Ovary (tissue), 9 donors: ENCODE measurements around the gene MYL2. TPM values are rescaled to one million over a fixed set of nuclear protein-coding genes. Genes with fewer than 3 reads are reported as not detected.

Source experiments
- DNase-seq, 5 donors: peaks; one replicate each; pipeline ENCODE4 v3.0.0-alpha.2; 2019 to 2020
- H3K27ac ChIP-seq, 2 donors: fragments of 200-600 bp; one replicate each; pipeline versions ENCODE4 v1.5.1 to v1.8.0; 2019 to 2022
- H3K27me3 ChIP-seq: fragments of 200-600 bp; one replicate; pipeline ENCODE4 v1.8.0; 2022
- H3K36me3 ChIP-seq: fragments of 200-600 bp; sonication (generic); one replicate; pipeline ENCODE4 v1.5.1; 2019
- H3K4me1 ChIP-seq: one replicate; pipeline ENCODE4 v1.8.1; 2013; ENCODE audit warnings: mild to moderate bottlenecking, moderate library complexity; ENCODE audit not compliant: insufficient read depth
- H3K4me3 ChIP-seq: fragments of 200-600 bp; sonication (generic); one replicate; pipeline ENCODE4 v1.5.1; 2017
- H3K9me3 ChIP-seq, 2 donors: fragments of 200-600 bp in 1 of 2; sonication (generic) in 1 of 2; one replicate each; pipeline versions ENCODE4 v1.5.1 to v1.8.1; 2013 to 2019; ENCODE audit warnings: mild to moderate bottlenecking in 1 of 2, moderate library complexity in 1 of 2
- EP300 ChIP-seq: sonication (generic); formaldehyde crosslinking; IDR thresholded peaks from one replicate; pipeline ENCODE4 v1.6.1; 2017; ENCODE audit warnings: antibody characterized with exemption
- POLR2A ChIP-seq: fragments of 450-650 bp; IDR thresholded peaks from one replicate; pipeline ENCODE4 v1.6.1; 2017; ENCODE audit warnings: antibody characterized with exemption, mild to moderate bottlenecking, moderate library complexity
- WGBS, 3 donors: extraction: QIAGEN DNeasy Blood & Tissue Kit in 1 of 3; methylation state at CpG; one replicate each; pipeline versions ENCODE4 v1.1.5 to v1.1.7; 2013 to 2017; 5-methylcytosine and 5-hydroxymethylcytosine counted together
- intact Hi-C, 4 donors: fragments of 100-400 bp; cut with DNase I; formaldehyde crosslinking; loops; one replicate each; pipeline versions ENCODE4 v1.11.0 to v1.15.1; 2022 to 2023
- polyA plus RNA-seq, 2 donors: library from polyadenylated mRNA; stranded (reverse); fragments of 200-250 nt in 1 of 2; fragments of 350-450 nt in 1 of 2; fragmentation: Illumina TruSeq in 1 of 2; extraction: RNeasy Lipid Tissue Mini Kit (QIAGEN cat#74804) in 1 of 2; gene quantifications; one replicate each; pipeline ENCODE4 v1.2.3, GENCODE V29; 2013 to 2014
- total RNA-seq, 7 donors: library from RNA; depleted of rRNA in 2 of 7; stranded (reverse); fragments of >200 nt in 2 of 7; fragmentation: NEBNext Ultra II Directional in 3 of 7; extraction: Animal tissue kit (Norgen Biotek cat#: 25700) in 3 of 7; gene quantifications; one replicate each; pipeline versions ENCODE4 v1.1.0 to v1.2.4, GENCODE V29; 2016 to 2023
- TF ChIP-seq, protein P1 (sequence below), 3 donors: fragments of 450-650 bp in 2 of 3; fragments of 200-600 bp in 1 of 3; IDR thresholded peaks; one replicate each; pipeline versions ENCODE4 v1.5.1 to v1.8.0; 2016 to 2022; ENCODE audit warnings: antibody characterized with exemption in 3 of 3, mild to moderate bottlenecking in 1 of 3
- donor health status: DM: no; HTN: no; CAD: no; lungs with moderate emphysema.
- donor health status: DM: no; HTN: no; CAD: no.
- donor health status: Bipolar disorder and iron deficiency.
- donor health status: DM: yes; HTN: yes; CAD: no.
- donor health status: DM: no; HTN: no; CAD: no.
- donor health status: DM: yes; HTN: yes; CAD: no.

Gene MYL2
- total and polyA plus RNA-seq, 9 donors: 1.4 to 2.9 (median 1.6) TPM; not detected in 5

- Histone ChIP-seq H3K27me3 (no peaks in the 10 kb centered on the region), H3K36me3 (no peaks in the 10 kb centered on the region), H3K4me3 (no peak overlapping the region), H3K4me1 (no peaks in the 10 kb centered on the region), H3K9me3 (no peaks in the 10 kb centered on the region), H3K27ac (no peak overlapping the region)
- TF ChIP-seq EP300: no peak
- no peak for TF ChIP-seq POLR2A
- TF ChIP-seq, protein P1, sequence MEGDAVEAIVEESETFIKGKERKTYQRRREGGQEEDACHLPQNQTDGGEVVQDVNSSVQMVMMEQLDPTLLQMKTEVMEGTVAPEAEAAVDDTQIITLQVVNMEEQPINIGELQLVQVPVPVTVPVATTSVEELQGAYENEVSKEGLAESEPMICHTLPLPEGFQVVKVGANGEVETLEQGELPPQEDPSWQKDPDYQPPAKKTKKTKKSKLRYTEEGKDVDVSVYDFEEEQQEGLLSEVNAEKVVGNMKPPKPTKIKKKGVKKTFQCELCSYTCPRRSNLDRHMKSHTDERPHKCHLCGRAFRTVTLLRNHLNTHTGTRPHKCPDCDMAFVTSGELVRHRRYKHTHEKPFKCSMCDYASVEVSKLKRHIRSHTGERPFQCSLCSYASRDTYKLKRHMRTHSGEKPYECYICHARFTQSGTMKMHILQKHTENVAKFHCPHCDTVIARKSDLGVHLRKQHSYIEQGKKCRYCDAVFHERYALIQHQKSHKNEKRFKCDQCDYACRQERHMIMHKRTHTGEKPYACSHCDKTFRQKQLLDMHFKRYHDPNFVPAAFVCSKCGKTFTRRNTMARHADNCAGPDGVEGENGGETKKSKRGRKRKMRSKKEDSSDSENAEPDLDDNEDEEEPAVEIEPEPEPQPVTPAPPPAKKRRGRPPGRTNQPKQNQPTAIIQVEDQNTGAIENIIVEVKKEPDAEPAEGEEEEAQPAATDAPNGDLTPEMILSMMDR (IDR thresholded peaks at IDR 0.05): no peak
- 73 to 78% (median 73%) methylated on average over 6 of the region's 6 CpGs for WGBS, 3 donors
- no peak for DNase-seq
- intact Hi-C loops: loop anchor here in 3 of 4 donors (5.0 to 10.0 kb wide), 5 partner anchors 270 to 433 kb away; partner anchors contain the start of genes ARPC3 (in 2 of the 3), FAM216A (in 2 of the 3), GPN3 (in 2 of the 3) and TCTN1 (in 1 of the 3)
Observed at GRCh38 chr12:110885152-110885840, 35.1 kb downstream of the MYL2 start.

- H3K4me1 ChIP-seq: no peaks in the 10 kb centered on the region
- H3K27me3 ChIP-seq: no peaks in the 10 kb centered on the region
- no peak overlapping the region for H3K27ac ChIP-seq
- TF ChIP-seq EP300: no peak
- TF ChIP-seq, protein P1 (IDR thresholded peaks at IDR 0.05): no peak
- no peak for TF ChIP-seq POLR2A
- no peaks in the 10 kb centered on the region for H3K9me3 ChIP-seq
- intact Hi-C loops: loop anchor here in 3 of 4 donors (10.0 kb wide), 3 partner anchors 268 to 428 kb away; partner anchors contain the start of genes ARPC3 (in 1 of the 3), FAM216A (in 1 of the 3), GPN3 (in 1 of the 3) and TCTN1 (in 1 of the 3)
- no peak overlapping the region for H3K4me3 ChIP-seq
- WGBS, 3 donors: 85 to 92% (median 87%) methylated on average over 4 of the region's 4 CpGs
- DNase-seq: no peak
- H3K36me3 ChIP-seq: no peaks in the 10 kb centered on the region
Observed at GRCh38 chr12:110883251-110883650, 37.1 kb downstream of the MYL2 start.

DNA sequence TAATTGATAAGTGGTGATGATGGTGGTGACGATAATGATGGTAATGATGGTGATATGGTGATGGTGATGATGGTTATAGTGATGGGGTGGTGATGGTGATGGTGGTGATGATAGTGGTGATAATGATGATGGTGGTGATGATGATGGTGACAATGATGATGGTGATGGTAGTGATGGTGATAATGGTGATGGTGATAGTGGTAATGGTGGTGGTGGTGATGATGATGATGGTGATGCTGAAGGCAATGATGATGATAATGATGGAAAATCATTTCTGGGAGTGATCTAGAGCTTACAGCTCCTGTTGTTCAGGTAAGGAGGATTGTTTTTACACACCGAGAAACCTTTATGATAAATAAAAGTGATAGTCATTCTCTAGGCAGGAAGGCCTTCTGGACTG, 39.7 kb downstream of the MYL2 start:
- H3K4me3 ChIP-seq: no peak overlapping the region
- no peaks in the 10 kb centered on the region for H3K36me3 ChIP-seq
- intact Hi-C loops: loop anchor here in 3 of 4 donors (10.0 kb wide), 3 partner anchors 266 to 426 kb away; partner anchors contain the start of genes ARPC3 (in 1 of the 3), FAM216A (in 1 of the 3), GPN3 (in 1 of the 3) and TCTN1 (in 1 of the 3)
- no peak for DNase-seq
- H3K4me1 ChIP-seq: no peaks in the 10 kb centered on the region
- H3K27me3 ChIP-seq: no peaks in the 10 kb centered on the region
- 76 to 91% (median 88%) methylated on average over 2 of the region's 2 CpGs for WGBS, 3 donors
- H3K9me3 ChIP-seq: no peaks in the 10 kb centered on the region
- TF ChIP-seq POLR2A (no peak), EP300 (no peak)
- TF ChIP-seq, protein P1 (IDR thresholded peaks at IDR 0.05): no peak
- no peak overlapping the region for H3K27ac ChIP-seq

DNA sequence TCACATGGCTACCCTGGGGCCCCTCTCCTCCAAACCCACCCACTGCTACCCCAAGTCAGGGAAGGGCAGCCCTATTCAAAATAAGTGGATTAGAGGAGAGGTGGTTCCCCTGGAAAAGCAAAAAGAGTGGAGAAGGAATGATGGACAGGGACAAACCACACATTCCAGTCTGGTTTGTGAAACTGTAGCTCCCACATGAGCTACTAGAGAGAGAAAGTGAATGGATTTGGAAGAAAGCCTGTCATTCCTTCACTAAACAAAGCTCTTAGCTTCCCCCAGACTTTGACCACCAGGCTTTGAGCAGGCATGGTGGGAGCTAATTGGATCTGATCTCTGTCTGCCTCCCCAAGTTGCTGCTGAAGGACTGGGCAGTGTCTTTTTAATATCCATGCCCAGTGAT, 45.6 kb downstream of the MYL2 start:
- H3K4me1 ChIP-seq: no peaks in the 10 kb centered on the region
- no peaks in the 10 kb centered on the region for H3K9me3 ChIP-seq
- intact Hi-C loops: no loop called here
- no peaks in the 10 kb centered on the region for H3K27me3 ChIP-seq
- H3K4me3 ChIP-seq: no peak overlapping the region
- H3K27ac ChIP-seq: no peak overlapping the region
- no peaks in the 10 kb centered on the region for H3K36me3 ChIP-seq
- TF ChIP-seq POLR2A: no peak
- TF ChIP-seq, protein P1 (IDR thresholded peaks at IDR 0.05): no peak
- TF ChIP-seq EP300: no peak
- DNase-seq: no peak
